CD14-positive monocyte (primary cell): ENCODE measurements around the gene ATM. TPM values are rescaled to one million over a fixed set of nuclear protein-coding genes. Genes with fewer than 3 reads are reported as not detected.
A peak's percentile ranks its signal among the peaks of the same experiment; 100 is the strongest.

ENCODE experiments used
- DNase-seq, 3 donors: peaks; one replicate each; pipeline ENCODE4 v3.0.0-alpha.2; 2011 to 2022
- H2AFZ ChIP-seq: 2 replicates; pipeline ENCODE4 v1.6.0; 2012; ENCODE audit warnings: mild to moderate bottlenecking, low read depth, low read length, inconsistent platforms; ENCODE audit not compliant: insufficient read depth, poor library complexity, severe bottlenecking
- H3K27ac ChIP-seq, 2 donors: 1 replicate in 1 of 2; 2 replicates in 1 of 2; pipeline ENCODE4 v1.5.1; 2012 to 2013; ENCODE audit warnings: low read length in 2 of 2, control low read depth in 1 of 2, inconsistent platforms in 1 of 2, low read depth in 1 of 2, mild to moderate bottlenecking in 1 of 2
- H3K27me3 ChIP-seq, 2 donors: one replicate each; pipeline versions ENCODE4 v1.6.0 to v1.6.1; 2011 to 2013; ENCODE audit warnings: low read length in 2 of 2; ENCODE audit not compliant: control insufficient read depth in 2 of 2, insufficient read depth in 2 of 2
- H3K36me3 ChIP-seq, 2 donors: replicated peaks in 1 of 2; 1 replicate in 1 of 2; 2 replicates in 1 of 2; pipeline versions ENCODE4 v1.5.1 to v1.6.1; 2012 to 2013; ENCODE audit warnings: low read length in 2 of 2, control low read depth in 1 of 2, inconsistent platforms in 1 of 2, mild to moderate bottlenecking in 1 of 2; ENCODE audit not compliant: insufficient read depth in 2 of 2, control insufficient read depth in 1 of 2
- H3K4me1 ChIP-seq, 2 donors: 1 replicate in 1 of 2; 2 replicates in 1 of 2; pipeline versions ENCODE4 v1.5.1 to v1.6.1; 2012 to 2013; ENCODE audit warnings: low read length in 2 of 2, control low read depth in 1 of 2, inconsistent platforms in 1 of 2, mild to moderate bottlenecking in 1 of 2, moderate library complexity in 1 of 2; ENCODE audit not compliant: insufficient read depth in 2 of 2, control insufficient read depth in 1 of 2
- H3K4me2 ChIP-seq: replicated peaks from 2 replicates; pipeline ENCODE3; 2012; ENCODE audit warnings: low read length, moderate library complexity, mild to moderate bottlenecking; ENCODE audit not compliant: poor library complexity, severe bottlenecking; ENCODE audit errors: extremely low read depth
- H3K4me3 ChIP-seq, 3 experiments: fragments of 200-600 bp in 1 of 3; sonication (generic) in 1 of 3; replicated peaks in 1 of 3; 1 replicate in 2 of 3; 2 replicates in 1 of 3; pipeline ENCODE4 v1.5.1; 2011 to 2013; ENCODE audit warnings: low read length in 3 of 3, mild to moderate bottlenecking in 3 of 3, control low read depth in 2 of 3, low read depth in 2 of 3, inconsistent platforms in 1 of 3, moderate library complexity in 1 of 3
- H3K79me2 ChIP-seq: 2 replicates; pipeline ENCODE4 v1.6.0; 2012; ENCODE audit warnings: mild to moderate bottlenecking, control low read depth, inconsistent platforms, low read length, moderate library complexity; ENCODE audit not compliant: insufficient read depth
- H3K9ac ChIP-seq: 2 replicates; pipeline ENCODE4 v1.6.0; 2017; ENCODE audit warnings: low read length, mild to moderate bottlenecking; ENCODE audit not compliant: insufficient read depth, poor library complexity, severe bottlenecking
- H3K9me3 ChIP-seq, 2 donors: replicated peaks in 1 of 2; 1 replicate in 1 of 2; 2 replicates in 1 of 2; pipeline versions ENCODE4 v1.5.1 to v1.6.1; 2012 to 2013; ENCODE audit warnings: low read length in 2 of 2, control low read depth in 1 of 2; ENCODE audit not compliant: control insufficient read depth in 1 of 2, insufficient read depth in 1 of 2
- H4K20me1 ChIP-seq: 2 replicates; pipeline ENCODE4 v1.6.0; 2012; ENCODE audit warnings: mild to moderate bottlenecking, low read length, control low read depth, moderate library complexity; ENCODE audit not compliant: insufficient read depth
- H3K27ac Mint-ChIP-seq, 7 donors: one replicate each; pipeline ENCODE4 v1.8.0; 2020; ENCODE audit warnings: mild to moderate bottlenecking in 7 of 7, mixed read lengths in 7 of 7, moderate library complexity in 6 of 7, inconsistent platforms in 2 of 7
- H3K27me3 Mint-ChIP-seq, 3 donors: one replicate each; pipeline ENCODE4 v1.8.0; 2021 to 2022; ENCODE audit warnings: low read depth in 3 of 3, mild to moderate bottlenecking in 3 of 3, mixed read lengths in 3 of 3, moderate library complexity in 3 of 3, inconsistent platforms in 1 of 3
- H3K36me3 Mint-ChIP-seq, 2 donors: one replicate each; pipeline ENCODE4 v1.8.0; 2020; ENCODE audit warnings: mixed read lengths in 2 of 2, inconsistent platforms in 1 of 2, mild to moderate bottlenecking in 1 of 2
- H3K4me1 Mint-ChIP-seq: one replicate; pipeline ENCODE4 v1.8.0; 2020; ENCODE audit warnings: mild to moderate bottlenecking, mixed read lengths
- H3K4me3 Mint-ChIP-seq, 2 donors: one replicate each; pipeline ENCODE4 v1.8.0; 2020; ENCODE audit warnings: mild to moderate bottlenecking in 2 of 2, mixed read lengths in 2 of 2, moderate library complexity in 1 of 2
- H3K9me3 Mint-ChIP-seq, 7 donors: one replicate each; pipeline ENCODE4 v1.8.0; 2020 to 2022; ENCODE audit warnings: mixed read lengths in 7 of 7, mild to moderate bottlenecking in 6 of 7, moderate library complexity in 6 of 7, inconsistent platforms in 2 of 7
- CTCF ChIP-seq: fragments of 200-600 bp; IDR thresholded peaks from one replicate; pipeline ENCODE4 v1.8.0; 2022; ENCODE audit warnings: antibody characterized with exemption, mild to moderate bottlenecking
- WGBS: methylation state at CpG from one replicate; pipeline ENCODE4 v1.1.5; 2013; ENCODE audit warnings: missing lambda C conversion rate; ENCODE audit not compliant: insufficient coverage; 5-methylcytosine and 5-hydroxymethylcytosine counted together
- intact Hi-C, 2 donors: fragments of 100-400 bp; cut with micrococcal nuclease; formaldehyde crosslinking; loops; one replicate each; pipeline versions ENCODE4 v1.15.0 to v1.15.1; 2023
- polyA plus RNA-seq, 3 donors: library from polyadenylated mRNA; depleted of rRNA in 1 of 3; unstranded in 2 of 3; stranded (reverse) in 1 of 3; fragments of 300-500 nt in 2 of 3; fragments of >200 nt in 1 of 3; fragmentation: Illumina TruSeq in 2 of 3; gene quantifications; 1 replicate in 2 of 3; 2 replicates in 1 of 3; pipeline ENCODE4 v1.2.3, GENCODE V29; 2012 to 2021

Gene ATM
- polyA plus RNA-seq, 3 donors: 13.2 to 56.7 (median 21.4) TPM

- Histone ChIP-seq H3K9me3 (no peaks in the 10 kb centered on the region), H3K4me1 (peaks cover 49 to 64% of the 10 kb centered on the region in 2 donors), H3K27ac (peak overlapping the region; percentile 99), H3K4me3 (peak overlapping the region; percentile 49 to 89 (median 72)), H3K27me3 (no peaks in the 10 kb centered on the region), H3K4me2 (peak overlapping the region; percentile 91), H2AFZ (peak overlapping the region; percentile 69), H4K20me1 (peaks cover 4% of the 10 kb centered on the region), H3K9ac (peak overlapping the region; percentile 86), H3K36me3 (no peaks in the 10 kb centered on the region), H3K79me2 (peaks cover 87% of the 10 kb centered on the region)
- DNase-seq: no peak
- Mint-ChIP-seq H3K27me3 (peaks cover 0 to 3% (median 0%) of the 10 kb centered on the region in 3 donors), H3K4me1 (peaks cover 43% of the 10 kb centered on the region), H3K36me3 (peaks cover 11 to 15% of the 10 kb centered on the region in 2 donors), H3K27ac (no peak overlapping the region), H3K9me3 (no peaks in the 10 kb centered on the region), H3K4me3 (peak overlapping the region in 1 of 2 donors; percentile 98)
- no peak for TF ChIP-seq CTCF
- intact Hi-C loops: loop anchor here (5.0 to 10.0 kb wide), 3 partner anchors 97 to 273 kb away; partner anchors contain the start of genes ACAT1 (in 1 of the 2), C11orf65 (in 1 of the 2) and POGLUT3 (in 1 of the 2)
- 0% methylated on average over 23 of the region's 29 CpGs for WGBS
Observed at GRCh38 chr11:108221911-108222573, 825 bp upstream of the ATM start.

GRCh38 chr11:108223348-108224149 lies 682 bp downstream of the ATM start:
- Histone ChIP-seq H3K79me2 (peaks cover 83% of the 10 kb centered on the region), H2AFZ (peak overlapping the region; percentile 88), H3K4me1 (peaks cover 49 to 64% of the 10 kb centered on the region in 2 donors), H3K4me2 (peak overlapping the region; percentile 91), H3K9me3 (no peaks in the 10 kb centered on the region), H3K4me3 (peak overlapping the region; percentile 72 to 89 (median 86)), H3K27me3 (no peaks in the 10 kb centered on the region), H3K27ac (peak overlapping the region; percentile 99), H4K20me1 (peaks cover 2% of the 10 kb centered on the region), H3K9ac (peak overlapping the region; percentile 86), H3K36me3 (peaks cover 9 to 11% of the 10 kb centered on the region in 2 donors)
- WGBS: 6% methylated on average over 20 of the region's 20 CpGs
- TF ChIP-seq CTCF: no peak
- Mint-ChIP-seq H3K4me1 (peaks cover 40% of the 10 kb centered on the region), H3K27me3 (peaks cover 0 to 2% (median 0%) of the 10 kb centered on the region in 3 donors), H3K4me3 (no peak overlapping the region), H3K36me3 (peaks cover 18 to 25% of the 10 kb centered on the region in 2 donors), H3K27ac (no peak overlapping the region), H3K9me3 (no peaks in the 10 kb centered on the region)
- DNase-seq: peak in 2 of 3 donors; percentile 34 to 42
- intact Hi-C loops: loop anchor here (5.0 to 10.0 kb wide), 3 partner anchors 99 to 271 kb away; partner anchors contain the start of genes ACAT1 (in 1 of the 2), C11orf65 (in 1 of the 2) and POGLUT3 (in 1 of the 2)
